Adrenal gland (tissue), 12 donors: ENCODE measurements around the gene ZNF148. TPM values are rescaled to one million over a fixed set of nuclear protein-coding genes. Genes with fewer than 3 reads are reported as not detected.

Experiments used
- DNase-seq, 7 donors: peaks; one replicate each; pipeline ENCODE4 v3.0.0-alpha.2; 2019 to 2020
- H3K27ac ChIP-seq, 5 donors: fragments of 200-600 bp; sonication (generic) in 4 of 5; 1 replicate in 3 of 5; 2 replicates in 2 of 5; pipeline versions ENCODE4 v1.5.1 to v1.8.0; 2016 to 2020; ENCODE audit warnings: mild to moderate bottlenecking in 1 of 5
- H3K27me3 ChIP-seq: fragments of 200-600 bp; 2 replicates; pipeline ENCODE4 v1.8.0; 2021
- H3K36me3 ChIP-seq, 2 donors: fragments of 200-600 bp; replicated peaks in 1 of 2; 1 replicate in 1 of 2; 2 replicates in 1 of 2; pipeline versions ENCODE4 v1.5.1 to v1.8.0; 2018 to 2022
- H3K4me1 ChIP-seq, 2 donors: fragments of 200-600 bp; replicated peaks in 1 of 2; 1 replicate in 1 of 2; 2 replicates in 1 of 2; pipeline versions ENCODE4 v1.5.1 to v1.8.0; 2018 to 2021
- H3K4me3 ChIP-seq, 4 donors: fragments of 200-600 bp; sonication (generic) in 3 of 4; one replicate each; pipeline ENCODE4 v1.5.1; 2016 to 2018
- H3K9me3 ChIP-seq, 3 donors: fragments of 200-600 bp; sonication (generic) in 1 of 3; replicated peaks in 1 of 3; 1 replicate in 2 of 3; 2 replicates in 1 of 3; pipeline versions ENCODE4 v1.5.1 to v1.8.0; 2016 to 2021
- POLR2A ChIP-seq, 2 donors: fragments of 450-650 bp; IDR thresholded peaks; one replicate each; pipeline ENCODE4 v1.6.1; 2017; ENCODE audit warnings: antibody characterized with exemption in 2 of 2, mild to moderate bottlenecking in 2 of 2, moderate library complexity in 1 of 2
- WGBS, 4 donors: extraction: QIAGEN DNeasy Blood & Tissue Kit in 2 of 4; methylation state at CpG; one replicate each; pipeline versions ENCODE4 v1.1.5 to v1.1.7; 2013 to 2017; 5-methylcytosine and 5-hydroxymethylcytosine counted together
- intact Hi-C, 2 donors: fragments of 100-400 bp; cut with DNase I; formaldehyde crosslinking; loops; one replicate each; pipeline versions ENCODE4 v1.14.1 to v1.15.0; 2022 to 2023
- polyA plus RNA-seq, 3 donors: library from polyadenylated mRNA; stranded (reverse); fragments of 200-250 nt in 2 of 3; fragments of 350-450 nt in 1 of 3; fragmentation: Illumina TruSeq in 1 of 3; extraction: RNeasy Lipid Tissue Mini Kit (QIAGEN cat#74804) in 1 of 3; gene quantifications; one replicate each; pipeline ENCODE4 v1.2.3, GENCODE V29; 2013 to 2014
- total RNA-seq, 9 donors: library from RNA; depleted of rRNA in 4 of 9; stranded (reverse); fragments of >200 nt in 4 of 9; fragments of 120-200 nt in 1 of 9; fragmentation: NEBNext Ultra II Directional in 1 of 9; extraction: Animal tissue kit (Norgen Biotek cat#: 25700) in 1 of 9; gene quantifications; one replicate each; pipeline versions ENCODE4 v1.1.0 to v1.2.4, GENCODE V29; 2013 to 2023
- TF ChIP-seq, protein P1 (sequence below), 6 experiments: fragments of 450-650 bp in 4 of 6; fragments of 200-600 bp in 2 of 6; sonication (generic) in 1 of 6; IDR thresholded peaks; 1 replicate in 5 of 6; 2 replicates in 1 of 6; pipeline versions ENCODE4 v1.5.1 to v1.8.0; 2016 to 2021; ENCODE audit warnings: antibody characterized with exemption in 6 of 6, mild to moderate bottlenecking in 2 of 6, moderate library complexity in 1 of 6
- donor health status: healthy with polysubstance abuse.
- donor health status: Bipolar disorder and iron deficiency.
- donor health status: DM: yes; HTN: yes; CAD: no.
- donor health status: DM: no; HTN: no; CAD: no.
- donor health status: DM: no; HTN: no; CAD: no.
- donor health status: DM: yes; HTN: yes; CAD: no.

The ZNF148 gene
- total and polyA plus RNA-seq, 12 donors = 3.0 to 58.2 (median 30.9) TPM

- H3K4me1 ChIP-seq = peaks cover 9 to 18% of the 10 kb centered on the region in 2 donors
- H3K27ac ChIP-seq = no peak overlapping the region
- no peak for DNase-seq
- H3K36me3 ChIP-seq = no peaks in the 10 kb centered on the region
- intact Hi-C loops = no loop called here
- 55 to 66% (median 58%) methylated on average over 2 of the region's 2 CpGs for WGBS, 4 donors
- TF ChIP-seq, protein P1, sequence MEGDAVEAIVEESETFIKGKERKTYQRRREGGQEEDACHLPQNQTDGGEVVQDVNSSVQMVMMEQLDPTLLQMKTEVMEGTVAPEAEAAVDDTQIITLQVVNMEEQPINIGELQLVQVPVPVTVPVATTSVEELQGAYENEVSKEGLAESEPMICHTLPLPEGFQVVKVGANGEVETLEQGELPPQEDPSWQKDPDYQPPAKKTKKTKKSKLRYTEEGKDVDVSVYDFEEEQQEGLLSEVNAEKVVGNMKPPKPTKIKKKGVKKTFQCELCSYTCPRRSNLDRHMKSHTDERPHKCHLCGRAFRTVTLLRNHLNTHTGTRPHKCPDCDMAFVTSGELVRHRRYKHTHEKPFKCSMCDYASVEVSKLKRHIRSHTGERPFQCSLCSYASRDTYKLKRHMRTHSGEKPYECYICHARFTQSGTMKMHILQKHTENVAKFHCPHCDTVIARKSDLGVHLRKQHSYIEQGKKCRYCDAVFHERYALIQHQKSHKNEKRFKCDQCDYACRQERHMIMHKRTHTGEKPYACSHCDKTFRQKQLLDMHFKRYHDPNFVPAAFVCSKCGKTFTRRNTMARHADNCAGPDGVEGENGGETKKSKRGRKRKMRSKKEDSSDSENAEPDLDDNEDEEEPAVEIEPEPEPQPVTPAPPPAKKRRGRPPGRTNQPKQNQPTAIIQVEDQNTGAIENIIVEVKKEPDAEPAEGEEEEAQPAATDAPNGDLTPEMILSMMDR (IDR thresholded peaks at IDR 0.05) = no peak
- no peak for TF ChIP-seq POLR2A (IDR thresholded peaks at IDR 0.05)
- no peaks in the 10 kb centered on the region for H3K9me3 ChIP-seq
- H3K27me3 ChIP-seq = no peaks in the 10 kb centered on the region
- H3K4me3 ChIP-seq = no peak overlapping the region
These were observed 23.2 kb downstream of the ZNF148 start for GRCh38 chr3:125351814-125352456.

DNA sequence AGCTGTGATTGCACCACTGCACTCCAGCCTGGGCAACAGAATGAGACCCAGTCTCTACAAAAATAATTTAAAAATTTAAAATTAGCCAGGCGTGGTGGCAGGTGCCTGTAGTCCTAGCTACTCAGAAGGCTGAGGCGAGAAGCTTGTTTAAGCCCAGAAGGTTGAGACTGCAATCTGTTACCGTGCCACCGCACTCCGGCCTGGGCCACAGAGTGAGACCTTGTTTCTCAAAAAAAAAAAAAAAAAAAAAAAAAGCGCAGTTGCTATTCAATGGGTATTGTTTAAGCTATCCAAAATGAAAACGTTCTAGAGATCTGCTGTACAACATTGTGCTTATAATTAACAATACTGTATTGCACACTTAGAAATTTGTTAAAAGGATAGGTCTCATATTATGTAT, 24.0 kb downstream of the ZNF148 start:
- Histone ChIP-seq H3K4me1 (peaks cover 2 to 10% of the 10 kb centered on the region in 2 donors), H3K27ac (no peak overlapping the region), H3K27me3 (no peaks in the 10 kb centered on the region), H3K9me3 (peaks cover 0 to 4% (median 0%) of the 10 kb centered on the region in 3 donors), H3K4me3 (no peak overlapping the region), H3K36me3 (no peaks in the 10 kb centered on the region)
- intact Hi-C loops = no loop called here
- DNase-seq = no peak
- 92 to 96% (median 93%) methylated on average over 6 to 7 of the region's 7 CpGs for WGBS, 4 donors
- TF ChIP-seq, protein P1 (IDR thresholded peaks at IDR 0.05) = no peak
- no peak for TF ChIP-seq POLR2A (IDR thresholded peaks at IDR 0.05)

GRCh38 chr3:125350597-125350996, 24.5 kb downstream of the ZNF148 start:
- Histone ChIP-seq H3K27ac (no peak overlapping the region), H3K9me3 (peaks cover 0 to 4% (median 0%) of the 10 kb centered on the region in 3 donors), H3K4me3 (no peak overlapping the region), H3K4me1 (peaks cover 0 to 5% of the 10 kb centered on the region in 2 donors), H3K27me3 (no peaks in the 10 kb centered on the region), H3K36me3 (no peaks in the 10 kb centered on the region)
- intact Hi-C loops = no loop called here
- TF ChIP-seq, protein P1 (IDR thresholded peaks at IDR 0.05) = no peak
- no peak for TF ChIP-seq POLR2A (IDR thresholded peaks at IDR 0.05)
- 72 to 89% (median 76%) methylated on average over 5 of the region's 5 CpGs for WGBS, 4 donors
- DNase-seq = no peak

DNA sequence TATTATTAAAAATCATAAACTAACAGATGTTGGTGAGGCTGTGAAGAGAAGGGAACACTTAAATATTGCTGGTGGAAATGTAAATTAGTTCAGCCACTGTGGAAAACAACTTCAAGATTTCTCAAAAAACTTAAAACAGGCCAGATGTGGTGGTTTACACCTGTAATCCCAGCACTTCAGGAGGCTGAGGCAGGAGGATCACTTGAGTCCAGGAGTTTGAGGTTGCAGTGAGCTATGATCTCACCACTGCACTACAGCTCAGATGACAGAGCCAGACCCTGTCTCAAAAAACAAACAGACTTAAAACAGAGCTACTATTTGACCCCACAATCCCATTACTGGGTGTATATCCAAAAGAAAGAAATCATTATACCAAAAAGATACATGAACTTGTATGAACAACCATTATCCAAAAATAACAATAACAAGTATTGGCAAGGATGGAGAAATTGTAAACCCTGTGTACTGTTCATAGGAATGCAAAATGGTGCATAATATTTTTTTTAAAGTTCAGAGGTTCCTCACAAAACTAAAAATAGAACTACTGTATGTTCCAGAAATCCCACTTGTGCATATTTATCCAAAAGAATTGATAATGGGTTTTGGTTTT, 25.5 kb downstream of the ZNF148 start:
- Histone ChIP-seq H3K4me1 (no peaks in the 10 kb centered on the region), H3K27ac (no peak overlapping the region), H3K27me3 (no peaks in the 10 kb centered on the region), H3K36me3 (no peaks in the 10 kb centered on the region), H3K9me3 (peaks cover 0 to 4% (median 0%) of the 10 kb centered on the region in 3 donors), H3K4me3 (no peak overlapping the region)
- no peak for TF ChIP-seq POLR2A (IDR thresholded peaks at IDR 0.05)
- TF ChIP-seq, protein P1 (IDR thresholded peaks at IDR 0.05) = no peak
- DNase-seq = no peak
- intact Hi-C loops = no loop called here
